Measurements from ENCODE around the gene FOXN3.

GRCh38 chr14:89186856-89187376, 230.1 kb downstream of the FOXN3 start:
- TF ChIP-seq CTCF (IDR thresholded peaks at IDR 0.05) (no peak), POLR2A (IDR thresholded peaks at IDR 0.05) (no peak)
